K562 (cell line): Measurements from ENCODE around the gene MYO6. TPM values are rescaled to one million over a fixed set of nuclear protein-coding genes. Genes with fewer than 3 reads are reported as not detected.
A peak's percentile ranks its signal among the peaks of the same experiment; 100 is the strongest.

ENCODE experiments used
- ATAC-seq: fragments of 200-7000 bp; cut with Tn5 transposase; 3 replicates; pipeline ENCODE4 v1.9.1; 2020; ENCODE audit warnings: moderate library complexity
- Bru-seq: library from RNA; stranded (reverse); fragments of 400-500 nt; gene quantifications from one replicate; lab custom pipeline; 2021; lab: Mats Ljungman, UMichigan
- BruChase-seq, 2 experiments: library from RNA; stranded (reverse); fragments of 400-500 nt; gene quantifications; one replicate each; lab custom pipeline; 2021; lab: Mats Ljungman, UMichigan
- BruUV-seq: library from RNA; stranded (reverse); fragments of 400-500 nt; replicated peaks from 2 replicates; lab custom pipeline; 2021; lab: Mats Ljungman, UMichigan
- CTCF ChIA-PET: fragments of 300-600 bp; formaldehyde crosslinking; extraction: SDS; loops from one replicate; lab custom pipeline; 2021; ENCODE audit warnings: low intra/inter-chr PET ratio; lab: Yijun Ruan, JAX
- POLR2A ChIA-PET: fragments of 300-600, 350-650 bp; sonication (Branson Sonifier 250); formaldehyde crosslinking; extraction: SDS; loops from one replicate; lab custom pipeline; 2021; ENCODE audit warnings: antibody characterized with exemption, inconsistent platforms; lab: Yijun Ruan, JAX
- DNase-seq, 4 experiments: peaks; one replicate each; pipeline versions ENCODE4 v3.0.0 to v3.0.0-alpha.2; 2011 to 2018; ENCODE audit warnings: low spot score in 3 of 4, mixed read lengths in 3 of 4; ENCODE audit errors: extremely low read depth in 1 of 4
- FAIRE-seq: peaks from 2 replicates; lab custom pipeline; 2011; peaks lifted over from hg19 to GRCh38; lab: Jason Lieb, UNC
- H2AFZ ChIP-seq: 2 replicates; pipeline ENCODE4 v1.6.0; 2011; ENCODE audit warnings: low read depth, low read length, control low read depth, inconsistent platforms
- H3K27ac ChIP-seq: fragments of 200-600 bp; 3 replicates; pipeline ENCODE4 v1.8.0; 2011; ENCODE audit warnings: low read depth, mild to moderate bottlenecking, control low read depth, inconsistent platforms, low read length, moderate library complexity, mixed read lengths; ENCODE audit errors: extremely low read depth
- H3K27me3 ChIP-seq, 2 experiments: fragments of 300-600 bp in 1 of 2; 2 replicates in 1 of 2; 3 replicates in 1 of 2; pipeline versions ENCODE4 v1.6.0 to v1.8.0; 2011; ENCODE audit warnings: inconsistent platforms in 2 of 2, low read length in 2 of 2, mild to moderate bottlenecking in 1 of 2, mixed read lengths in 1 of 2, moderate library complexity in 1 of 2; ENCODE audit not compliant: control insufficient read depth in 2 of 2, insufficient read depth in 2 of 2
- H3K36me3 ChIP-seq: fragments of 300-600 bp; 3 replicates; pipeline ENCODE4 v1.8.0; 2011; ENCODE audit warnings: mild to moderate bottlenecking, low read length, inconsistent platforms; ENCODE audit not compliant: control insufficient read depth, insufficient read depth
- H3K4me1 ChIP-seq, 2 experiments: fragments of 200-600 bp in 1 of 2; replicated peaks in 1 of 2; 2 replicates in 1 of 2; 3 replicates in 1 of 2; pipeline versions ENCODE4 v1.5.1 to v1.8.0; 2011; ENCODE audit warnings: inconsistent platforms in 2 of 2, low read length in 2 of 2, mild to moderate bottlenecking in 1 of 2, mixed read lengths in 1 of 2, moderate library complexity in 1 of 2; ENCODE audit not compliant: control insufficient read depth in 2 of 2, insufficient read depth in 2 of 2
- H3K4me2 ChIP-seq: 2 replicates; pipeline ENCODE4 v1.6.1; 2011; ENCODE audit warnings: low read length, control low read depth, inconsistent platforms, mixed read lengths; ENCODE audit not compliant: insufficient read depth
- H3K4me3 ChIP-seq: fragments of 200-600 bp; sonication (generic), shearing (Covaris generic); 2 replicates; pipeline ENCODE4 v1.5.1; 2016; ENCODE audit warnings: control low read depth, inconsistent platforms
- H3K79me2 ChIP-seq: fragments of 200-600 bp; 3 replicates; pipeline ENCODE4 v1.8.0; 2011; ENCODE audit warnings: low read length, inconsistent platforms; ENCODE audit not compliant: control insufficient read depth, insufficient read depth
- H3K9ac ChIP-seq, 2 experiments: 2 replicates each; pipeline versions ENCODE4 v1.6.0 to v1.6.1; 2011; ENCODE audit warnings: low read depth in 2 of 2, low read length in 2 of 2, control low read depth in 1 of 2, inconsistent platforms in 1 of 2, mild to moderate bottlenecking in 1 of 2, mixed read lengths in 1 of 2; ENCODE audit not compliant: insufficient read depth in 1 of 2
- H3K9me1 ChIP-seq: one replicate; pipeline ENCODE4 v1.6.0; 2011; ENCODE audit warnings: inconsistent platforms, mild to moderate bottlenecking, low read length, moderate library complexity; ENCODE audit not compliant: control insufficient read depth, insufficient read depth
- H3K9me3 ChIP-seq: replicated peaks from 2 replicates; pipeline ENCODE4 v1.5.1; 2011; ENCODE audit warnings: low read depth, low read length, inconsistent platforms; ENCODE audit not compliant: control insufficient read depth, insufficient read depth
- H4K20me1 ChIP-seq: replicated peaks from 2 replicates; pipeline ENCODE4 v1.6.1; 2011; ENCODE audit warnings: low read length, inconsistent platforms, mixed read lengths; ENCODE audit not compliant: control insufficient read depth, insufficient read depth
- ASH1L ChIP-seq: fragments of 450-650 bp; IDR thresholded peaks from 2 replicates; pipeline ENCODE4 v1.6.1; 2018; ENCODE audit warnings: borderline replicate concordance, mild to moderate bottlenecking, low read depth; ENCODE audit not compliant: partially characterized antibody
- BCOR ChIP-seq: fragments of 450-650 bp; IDR thresholded peaks from 2 replicates; pipeline ENCODE4 v1.6.1; 2016
- BRD9 ChIP-seq: fragments of 450-650 bp; IDR thresholded peaks from 2 replicates; pipeline ENCODE4 v1.6.1; 2018; ENCODE audit warnings: low read depth; ENCODE audit not compliant: partially characterized antibody
- CHD1 ChIP-seq: fragments of 200-600 bp; sonication (generic); IDR thresholded peaks from one replicate; pipeline ENCODE4 v1.6.1; 2012; ENCODE audit warnings: mild to moderate bottlenecking, moderate library complexity, low read length, inconsistent platforms
- CXXC5 ChIP-seq: fragments of 250-450 bp; sonication (Bioruptor Pico); IDR thresholded peaks from 2 replicates; pipeline ENCODE4 v1.8.0; 2022; ENCODE audit warnings: inconsistent platforms, mild to moderate bottlenecking, moderate library complexity
- ETS1 ChIP-seq: conservative IDR thresholded peaks from 2 replicates; pipeline ENCODE4 v1.6.1; 2011; ENCODE audit warnings: low read depth, mild to moderate bottlenecking, low read length; ENCODE audit not compliant: control insufficient read depth
- HDAC1 ChIP-seq, 2 experiments: fragments of 450-650 bp; IDR thresholded peaks; 2 replicates each; pipeline ENCODE4 v1.6.1; 2016 to 2017; ENCODE audit warnings: inconsistent platforms in 1 of 2, mild to moderate bottlenecking in 1 of 2, moderate library complexity in 1 of 2
- KDM2B ChIP-seq: fragments of 250-450 bp; sonication (Bioruptor Pico); IDR thresholded peaks from 2 replicates; pipeline ENCODE4 v1.8.0; 2021; ENCODE audit warnings: mild to moderate bottlenecking, moderate library complexity
- RAD21 ChIP-seq, 2 experiments: fragments of 250-450 bp in 1 of 2; fragments of 450-650 bp in 1 of 2; sonication (Bioruptor Pico) in 1 of 2; formaldehyde crosslinking in 1 of 2; IDR thresholded peaks in 1 of 2; conservative IDR thresholded peaks in 1 of 2; 2 replicates each; pipeline versions ENCODE4 v1.4.0 to v1.8.0; 2020 to 2022; ENCODE audit warnings: mild to moderate bottlenecking in 2 of 2, moderate library complexity in 1 of 2
- RBM14 ChIP-seq: fragments of 200-400 bp; formaldehyde crosslinking; IDR thresholded peaks from 2 replicates; pipeline ENCODE4 v1.6.1; 2018; ENCODE audit warnings: low read depth, mild to moderate bottlenecking, low read length, moderate library complexity, borderline replicate concordance; ENCODE audit not compliant: insufficient read depth
- RNF2 ChIP-seq: sonication (generic); IDR thresholded peaks from 2 replicates; pipeline ENCODE4 v1.6.1; 2016
- SUPT5H ChIP-seq: fragments of 450-650 bp; IDR thresholded peaks from 2 replicates; pipeline ENCODE4 v1.6.1; 2016
- ZC3H4 ChIP-seq: sonication (generic); formaldehyde crosslinking; IDR thresholded peaks from 2 replicates; pipeline ENCODE4 v1.9.0; 2021; ENCODE audit warnings: missing genetic modification reagents, borderline replicate concordance
- ZFP36 ChIP-seq: fragments of 150-350 bp; IDR thresholded peaks from 2 replicates; pipeline ENCODE4 v1.6.1; 2018; ENCODE audit warnings: low read length, low read depth; ENCODE audit not compliant: partially characterized antibody
- ZNF12 ChIP-seq: sonication (generic); formaldehyde crosslinking; IDR thresholded peaks from 2 replicates; pipeline ENCODE4 v1.4.0; 2020; ENCODE audit warnings: mild to moderate bottlenecking, missing genetic modification reagents
- ZNF644 ChIP-seq: fragments of 200-800 bp; sonication (Bioruptor generic); IDR thresholded peaks from 2 replicates; pipeline ENCODE4 v1.6.1; 2016; ENCODE audit warnings: low read depth, missing genetic modification characterization, missing compliant biosample characterization
- WGBS: fragments of 100-300 bp; shearing (Covaris generic); methylation state at CpG from one replicate; pipeline ENCODE4 v1.1.6; 2016; ENCODE audit warnings: low coverage, mixed read lengths; ENCODE audit not compliant: insufficient coverage; ENCODE audit errors: missing lambda C conversion rate; 5-methylcytosine and 5-hydroxymethylcytosine counted together
- in situ Hi-C: fragments of 300-500 bp; cut with MboI; formaldehyde crosslinking; loops from 4 replicates; pipeline ENCODE4 v1.15.0; 2018; ENCODE audit warnings: inconsistent platforms, mixed read lengths
- intact Hi-C: fragments of 100-400 bp; cut with micrococcal nuclease; formaldehyde crosslinking; loops from 2 replicates; pipeline ENCODE4 v1.14.2; 2022
- long read RNA-seq, 3 experiments: library from polyadenylated mRNA in 2 of 3; library from RNA in 1 of 3; unstranded in 2 of 3; stranded (forward) in 1 of 3; transcript quantifications; one replicate each; pipeline ENCODE4 v2.0.0, GENCODE V29; 2019 to 2022
- polyA minus RNA-seq, 3 experiments: library from RNA; depleted of rRNA, polyadenylated mRNA; stranded (reverse); fragments of >200 nt; gene quantifications; 2 replicates each; pipeline ENCODE4 v1.2.3, GENCODE V29; 2011
- polyA plus RNA-seq, 8 experiments: library from polyadenylated mRNA; depleted of rRNA in 4 of 8; stranded (reverse) in 5 of 8; unstranded in 3 of 8; fragments of >200 nt; fragmentation: Nextera tagmentation in 2 of 8; fragmentation: Illumina TruSeq in 1 of 8; extraction: Ambion mirVana in 2 of 8; extraction: Trizol in 1 of 8; gene quantifications; 2 replicates each; pipeline versions ENCODE4 v1.2.1 to v1.2.3, GENCODE V29; 2011 to 2014; ENCODE audit warnings: inconsistent platforms in 1 of 8, missing spikeins in 1 of 8
- total RNA-seq, 7 experiments: library from RNA; depleted of rRNA in 6 of 7; stranded (reverse); fragments of >200 nt in 6 of 7; fragmentation: Illumina TruSeq in 2 of 7; extraction: Trizol in 2 of 7; gene quantifications; 2 replicates each; pipeline versions ENCODE4 v1.2.1 to v1.2.3, GENCODE V29; 2011 to 2021; ENCODE audit warnings: low replicate concordance in 1 of 7

Gene MYO6
- 1.3 and 5.5 TPM in 2 replicates for total RNA-seq (2011; cell fraction: chromatin; rRNA removed; ENCODE audit: low replicate concordance)
- 0.67 and 1.2 TPM in 2 replicates for total RNA-seq (2011; cell fraction: nucleolus; rRNA removed)
- 1.9 and 2.3 TPM in 2 replicates for total RNA-seq (2011; cell fraction: nucleoplasm; rRNA removed)
- total RNA-seq (2014; rRNA removed) (1.7 and 3.8 TPM in 2 replicates), total RNA-seq (2014; rRNA removed; fragmentation: Illumina TruSeq; extraction: Trizol) (2.8 and 3.3 TPM in 2 replicates), total RNA-seq (2015; rRNA removed; fragmentation: Illumina TruSeq; extraction: Trizol) (2.4 and 2.7 TPM in 2 replicates), total RNA-seq (2021) (5.4 and 5.5 TPM in 2 replicates), polyA plus RNA-seq (2011; rRNA removed) (2.4 and 5.4 TPM in 2 replicates), polyA plus RNA-seq (2014; fragmentation: Illumina TruSeq; extraction: Trizol) (4.3 and 4.7 TPM in 2 replicates), polyA plus RNA-seq (2014; fragmentation: Nextera tagmentation; extraction: Ambion mirVana) (1 to 10 TPM; 1.3 to 1.5 TPM), polyA plus RNA-seq (2014; rRNA removed) (2.6 and 2.8 TPM in 2 replicates), polyA minus RNA-seq (2011; rRNA and poly(A)+ RNA removed) (4.0 and 11.5 TPM in 2 replicates), Bru-seq, nascent RNA (percentile 52 among the genes with signal in this experiment), BruChase-seq, experiment 1, labeled RNA remaining after a 2-hour chase (percentile 59 among the genes with signal in this experiment), BruChase-seq, experiment 2, labeled RNA remaining after a 6-hour chase (percentile 65 among the genes with signal in this experiment)
- 0.63 and 3.2 TPM in 2 replicates for polyA plus RNA-seq (2011; cell fraction: cytosol; rRNA removed)
- polyA plus RNA-seq (2011; cell fraction: nucleus; rRNA removed), result 1.9 and 8.2 TPM in 2 replicates
- polyA plus RNA-seq (2012), result 4.1 and 4.5 TPM in 2 replicates
- 1.8 and 4.4 TPM in 2 replicates for polyA minus RNA-seq (2011; cell fraction: cytosol; rRNA and poly(A)+ RNA removed)
- 1.3 and 11.4 TPM in 2 replicates for polyA minus RNA-seq (2011; cell fraction: nucleus; rRNA and poly(A)+ RNA removed)
- long read RNA-seq, experiment 1, partial matches to known transcripts, result 22 of 26 reads
- long read RNA-seq, experiment 1, other reads (novel, unspliced or antisense), result 4 of 26 reads
- long read RNA-seq, experiment 2, result 0 reads
- long read RNA-seq, experiment 3, partial matches to known transcripts, result 5 of 5 reads
- long read RNA-seq, experiment 3, other reads (novel, unspliced or antisense), result 0 of 5 reads

DNA sequence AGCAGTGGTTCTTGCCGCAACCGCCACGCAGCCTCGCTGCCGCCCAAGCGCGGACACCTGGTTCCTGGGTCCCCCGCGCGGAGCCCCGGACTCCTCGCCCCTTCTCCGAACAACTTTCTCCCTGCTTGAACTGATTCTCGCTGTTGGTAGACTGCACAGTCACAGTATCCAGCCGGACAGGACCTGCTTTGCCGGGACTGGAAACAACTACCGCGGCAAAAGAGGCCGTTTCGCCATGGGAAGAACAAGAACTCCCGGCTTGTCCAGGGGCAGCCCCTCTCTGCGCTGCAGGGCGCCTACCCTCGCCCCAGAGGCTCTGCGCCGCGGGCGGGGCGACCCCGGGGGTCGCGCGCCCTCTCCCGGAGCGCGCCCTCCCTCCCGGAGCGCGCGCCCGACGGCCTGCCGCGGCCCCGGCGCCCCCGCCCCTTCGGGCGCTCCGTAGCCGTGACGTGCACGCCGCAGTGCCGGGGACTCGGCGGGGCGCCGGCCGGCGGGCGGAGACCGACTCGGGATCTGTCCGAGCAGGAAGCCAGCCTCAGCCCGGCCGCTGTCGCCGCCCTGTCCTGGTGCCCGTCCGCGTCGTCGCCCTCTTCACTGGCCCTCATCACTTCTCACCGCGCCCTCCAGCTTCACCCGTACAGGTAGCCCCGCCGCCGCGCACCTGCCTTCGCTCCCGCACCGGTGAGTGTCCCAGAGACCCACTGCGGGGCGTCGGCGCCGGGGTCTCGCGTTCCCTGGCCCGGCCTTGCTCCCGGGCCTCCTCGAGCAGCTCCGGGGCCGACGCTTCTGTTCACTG, at the start of gene MYO6:
MYO6 (plus strand) TSS at position 497 of the 796 bp plus-strand sequence. CDS start 68,309 bp downstream, outside the sequence.
- Histone ChIP-seq H3K27ac (peak within 1 kb of the TSS; percentile 76), H3K36me3 (no peaks in the 10 kb centered on the region), H2AFZ (peak within 1 kb of the TSS; percentile 98), H3K9me1 (no peaks in the 10 kb centered on the region), H3K79me2 (no peaks in the 10 kb centered on the region), H3K4me3 (peak within 1 kb of the TSS; percentile 69), H3K9ac (peak within 1 kb of the TSS; percentile 83 to 97), H3K4me2 (peak within 1 kb of the TSS; percentile 89), H3K27me3 (peaks cover 7 to 24% of the 10 kb centered on the region in 2 experiments; a peak in 4 of 5 replicates), H3K4me1 (peaks cover 0 to 14% of the 10 kb centered on the region in 2 experiments; a peak in 2 of 5 replicates), H3K9me3 (no peaks in the 10 kb centered on the region), H4K20me1 (no peaks in the 10 kb centered on the region)
- POLR2A ChIA-PET, result interaction anchor here (0.7 kb wide), 1 partner anchor 39 kb away, joined by 3 read pairs; no protein-coding TSS in a partner anchor
- DNase-seq (peak; percentile 70 to 76 (median 74)), FAIRE-seq (no peak), ATAC-seq (peak; percentile 93)
- in situ Hi-C loops, result no loop called here
- no TSS peak for BruUV-seq
- intact Hi-C loops, result no loop called here
- WGBS, result under 1% methylated on average over 66 of the region's 97 CpGs
- CTCF ChIA-PET, result interaction anchor here (0.6 kb wide), 1 partner anchor 25 kb away, joined by 3 read pairs; no protein-coding TSS in a partner anchor
- 0 out of 2 replicates have a peak, but pooled peaks have one; percentile 21 for TF ChIP-seq ETS1
- 0 out of 2 replicates have a peak, but pooled peaks have one; percentile 16 for TF ChIP-seq KDM2B (CRISPR knock-in tag)
- TF ChIP-seq BCOR, result peak; percentile 11; the same call in 1 of the 2 replicates
- no peak for TF ChIP-seq ASH1L
- 0 out of 2 replicates have a peak, but pooled peaks have one; percentile 68 for TF ChIP-seq ZNF644 (tag)
- 0 out of 2 replicates have a peak, but pooled peaks have one; percentile 32 for TF ChIP-seq RNF2
- 0 out of 2 replicates have a peak, but pooled peaks have one; percentile 48 for TF ChIP-seq SUPT5H
- 0 out of 2 replicates have a peak, but pooled peaks have one; percentile 28 for TF ChIP-seq ZC3H4 (CRISPR knock-in tag)
- TF ChIP-seq ZNF12 (CRISPR knock-in tag), result no peak
- TF ChIP-seq HDAC1 (IDR thresholded peaks at IDR 0.05), result 0 out of 4 replicates have a peak, but pooled peaks of 1 of the 2 experiments have one; percentile 13
- TF ChIP-seq RBM14, result no peak
- TF ChIP-seq CXXC5 (CRISPR knock-in tag), result peak; percentile 94
- no peak for TF ChIP-seq RAD21 (CRISPR knock-in tag; conservative IDR thresholded peaks at IDR 0.05 in 1 of 2, IDR thresholded peaks at IDR 0.05 in 1 of 2)
- TF ChIP-seq CHD1, result peak; percentile 41
- peak; percentile 16 for TF ChIP-seq ZFP36
- no peak for TF ChIP-seq BRD9
